DND-41 (cell line): ENCODE data around the gene ALDH1A2.

ENCODE experiments used
- ATAC-seq: fragments of 200-7000 bp; cut with Tn5 transposase; 3 replicates; pipeline ENCODE4 v1.9.1; 2021; ENCODE audit warnings: low read depth; ENCODE audit not compliant: insufficient read depth
- DNase-seq: peaks from one replicate; pipeline ENCODE4 v3.0.0-alpha.2; 2020
- H2AFZ ChIP-seq: 2 replicates; pipeline ENCODE4 v1.6.0; 2012; ENCODE audit warnings: low read depth, low read length
- H3K27ac ChIP-seq: 2 replicates; pipeline ENCODE4 v1.5.1; 2012; ENCODE audit warnings: low read length, inconsistent platforms
- H3K27me3 ChIP-seq: fragments of 200-600 bp; sonication (generic); 2 replicates; pipeline ENCODE4 v1.6.0; 2012; ENCODE audit warnings: low read length, mild to moderate bottlenecking, inconsistent platforms; ENCODE audit not compliant: insufficient read depth, poor library complexity
- H3K36me3 ChIP-seq: 2 replicates; pipeline ENCODE4 v1.5.1; 2012; ENCODE audit warnings: low read length, inconsistent platforms; ENCODE audit not compliant: insufficient read depth
- H3K4me1 ChIP-seq: 2 replicates; pipeline ENCODE4 v1.5.1; 2012; ENCODE audit warnings: mild to moderate bottlenecking, low read length; ENCODE audit not compliant: insufficient read depth
- H3K4me2 ChIP-seq: 2 replicates; pipeline ENCODE4 v1.6.0; 2012; ENCODE audit warnings: mild to moderate bottlenecking, moderate library complexity, low read length, inconsistent platforms; ENCODE audit not compliant: insufficient read depth
- H3K4me3 ChIP-seq, 2 experiments: fragments of 200-600 bp in 1 of 2; shearing (Covaris generic) in 1 of 2; 2 replicates each; pipeline ENCODE4 v1.5.1; 2012 to 2016; ENCODE audit warnings: inconsistent platforms in 2 of 2, low read length in 2 of 2, mild to moderate bottlenecking in 2 of 2, low read depth in 1 of 2, moderate library complexity in 1 of 2
- H3K79me2 ChIP-seq: 2 replicates; pipeline ENCODE4 v1.6.0; 2012; ENCODE audit warnings: low read length, inconsistent platforms; ENCODE audit not compliant: insufficient read depth
- H3K9ac ChIP-seq: 2 replicates; pipeline ENCODE4 v1.6.0; 2012; ENCODE audit warnings: low read depth, mild to moderate bottlenecking, inconsistent platforms, low read length, moderate library complexity
- H3K9me3 ChIP-seq: 2 replicates; pipeline ENCODE4 v1.5.1; 2012; ENCODE audit warnings: low read length, moderate library complexity, mild to moderate bottlenecking, inconsistent platforms; ENCODE audit not compliant: insufficient read depth, severe bottlenecking
- H4K20me1 ChIP-seq: 2 replicates; pipeline ENCODE4 v1.6.0; 2012; ENCODE audit warnings: low read length; ENCODE audit not compliant: insufficient read depth
- EZH2 ChIP-seq: IDR thresholded peaks from 3 replicates; pipeline ENCODE4 v1.6.1; 2012; ENCODE audit warnings: borderline replicate concordance, low read depth, mild to moderate bottlenecking, moderate library complexity, low read length, inconsistent platforms; ENCODE audit not compliant: severe bottlenecking
- TF ChIP-seq, protein P1 (sequence below): IDR thresholded peaks from 2 replicates; pipeline ENCODE4 v1.5.1; 2012; ENCODE audit warnings: borderline replicate concordance, low read length, moderate library complexity, mild to moderate bottlenecking; ENCODE audit not compliant: poor library complexity, severe bottlenecking; ENCODE audit errors: extremely low read depth

The ALDH1A2 gene

DNA sequence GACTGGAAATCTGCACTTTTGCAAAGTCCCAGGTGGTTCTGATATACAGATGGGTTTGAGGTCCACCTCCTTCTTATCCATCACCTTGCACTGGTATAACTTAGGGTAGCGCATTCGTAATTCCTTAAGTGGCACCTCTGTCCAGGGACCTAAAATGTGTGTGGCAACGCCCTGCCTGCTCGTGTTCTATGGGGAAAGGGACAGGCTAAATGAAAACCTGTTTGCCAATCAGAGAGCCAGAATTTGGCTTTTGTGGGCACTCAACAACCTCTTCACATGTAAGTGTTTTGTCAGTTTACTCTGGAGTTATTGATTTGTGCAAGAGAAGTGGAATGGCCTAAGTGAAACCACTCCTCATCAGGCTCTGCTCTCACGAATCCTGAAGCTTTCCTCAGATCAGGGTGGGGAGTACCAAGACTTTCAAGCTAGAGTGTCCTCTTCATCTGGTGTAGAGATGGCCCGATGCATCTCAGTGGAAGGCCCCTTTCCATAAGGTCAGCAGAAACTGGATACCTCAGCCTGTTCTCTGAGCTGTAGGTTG, 138.3 kb downstream of the ALDH1A2 start:
- Histone ChIP-seq H3K9me3 (no peaks in the 10 kb centered on the region), H4K20me1 (no peaks in the 10 kb centered on the region), H3K36me3 (no peaks in the 10 kb centered on the region), H3K27ac (no peak overlapping the region), H3K4me2 (no peak overlapping the region), H3K79me2 (no peaks in the 10 kb centered on the region), H3K4me3 (no peak overlapping the region), H3K27me3 (peaks cover 7% of the 10 kb centered on the region), H2AFZ (no peak overlapping the region), H3K9ac (no peak overlapping the region), H3K4me1 (no peaks in the 10 kb centered on the region)
- TF ChIP-seq EZH2 = no peak
- TF ChIP-seq, protein P1, sequence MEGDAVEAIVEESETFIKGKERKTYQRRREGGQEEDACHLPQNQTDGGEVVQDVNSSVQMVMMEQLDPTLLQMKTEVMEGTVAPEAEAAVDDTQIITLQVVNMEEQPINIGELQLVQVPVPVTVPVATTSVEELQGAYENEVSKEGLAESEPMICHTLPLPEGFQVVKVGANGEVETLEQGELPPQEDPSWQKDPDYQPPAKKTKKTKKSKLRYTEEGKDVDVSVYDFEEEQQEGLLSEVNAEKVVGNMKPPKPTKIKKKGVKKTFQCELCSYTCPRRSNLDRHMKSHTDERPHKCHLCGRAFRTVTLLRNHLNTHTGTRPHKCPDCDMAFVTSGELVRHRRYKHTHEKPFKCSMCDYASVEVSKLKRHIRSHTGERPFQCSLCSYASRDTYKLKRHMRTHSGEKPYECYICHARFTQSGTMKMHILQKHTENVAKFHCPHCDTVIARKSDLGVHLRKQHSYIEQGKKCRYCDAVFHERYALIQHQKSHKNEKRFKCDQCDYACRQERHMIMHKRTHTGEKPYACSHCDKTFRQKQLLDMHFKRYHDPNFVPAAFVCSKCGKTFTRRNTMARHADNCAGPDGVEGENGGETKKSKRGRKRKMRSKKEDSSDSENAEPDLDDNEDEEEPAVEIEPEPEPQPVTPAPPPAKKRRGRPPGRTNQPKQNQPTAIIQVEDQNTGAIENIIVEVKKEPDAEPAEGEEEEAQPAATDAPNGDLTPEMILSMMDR = no peak
- no peak for ATAC-seq
- DNase-seq = no peak

DNA sequence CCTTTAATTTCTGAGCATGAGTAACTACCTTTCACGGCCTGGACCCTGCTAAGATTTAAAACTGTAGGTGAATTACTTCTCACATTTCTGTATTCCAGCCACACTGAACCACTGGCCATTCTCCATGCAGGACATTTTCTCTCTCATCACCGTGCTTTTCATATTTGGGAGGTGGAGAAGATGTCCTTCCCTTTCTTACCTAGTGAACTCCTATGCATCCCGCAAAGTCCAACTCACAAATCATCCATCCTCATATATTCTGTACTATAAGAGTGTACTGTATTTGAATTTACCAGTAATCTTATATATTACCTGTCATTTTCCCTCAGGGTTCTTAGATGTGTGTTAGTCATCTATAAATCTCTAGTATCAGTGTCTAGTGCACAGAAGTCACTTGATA, 139.9 kb downstream of the ALDH1A2 start:
- Histone ChIP-seq H3K4me1 (no peaks in the 10 kb centered on the region), H3K36me3 (no peaks in the 10 kb centered on the region), H3K79me2 (no peaks in the 10 kb centered on the region), H3K27ac (no peak overlapping the region), H3K27me3 (peaks cover 10% of the 10 kb centered on the region), H3K4me3 (no peak overlapping the region), H3K9me3 (no peaks in the 10 kb centered on the region), H3K9ac (no peak overlapping the region), H4K20me1 (no peaks in the 10 kb centered on the region), H3K4me2 (no peak overlapping the region), H2AFZ (no peak overlapping the region)
- DNase-seq (no peak), ATAC-seq (no peak)
- TF ChIP-seq, protein P1 = no peak
- TF ChIP-seq EZH2 = no peak

DNA sequence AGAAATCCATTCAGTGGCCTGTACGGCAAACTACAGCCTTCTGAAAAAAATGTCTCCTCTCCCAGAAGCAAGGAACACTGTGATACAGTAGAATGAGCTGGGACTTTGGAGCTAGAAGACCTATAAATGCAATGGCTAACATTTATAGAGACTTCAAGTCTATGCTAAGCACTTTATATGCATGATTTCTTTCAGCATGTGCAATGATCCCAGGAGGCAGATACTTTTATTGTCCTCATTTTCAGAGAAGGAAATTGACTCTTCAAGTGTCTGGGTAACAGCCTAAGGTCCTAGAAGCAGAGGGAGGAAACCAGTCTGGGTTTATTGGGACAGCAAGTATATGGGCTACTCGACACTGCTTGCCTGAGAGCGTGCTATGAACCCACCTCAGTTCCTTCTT, 140.9 kb downstream of the ALDH1A2 start:
- Histone ChIP-seq H3K9me3 (no peaks in the 10 kb centered on the region), H3K36me3 (no peaks in the 10 kb centered on the region), H3K9ac (no peak overlapping the region), H3K27me3 (peaks cover 14% of the 10 kb centered on the region), H3K79me2 (no peaks in the 10 kb centered on the region), H3K4me1 (no peaks in the 10 kb centered on the region), H3K4me2 (no peak overlapping the region), H2AFZ (no peak overlapping the region), H3K27ac (no peak overlapping the region), H4K20me1 (no peaks in the 10 kb centered on the region), H3K4me3 (no peak overlapping the region)
- ATAC-seq (no peak), DNase-seq (no peak)
- TF ChIP-seq, protein P1 = no peak
- no peak for TF ChIP-seq EZH2

DNA sequence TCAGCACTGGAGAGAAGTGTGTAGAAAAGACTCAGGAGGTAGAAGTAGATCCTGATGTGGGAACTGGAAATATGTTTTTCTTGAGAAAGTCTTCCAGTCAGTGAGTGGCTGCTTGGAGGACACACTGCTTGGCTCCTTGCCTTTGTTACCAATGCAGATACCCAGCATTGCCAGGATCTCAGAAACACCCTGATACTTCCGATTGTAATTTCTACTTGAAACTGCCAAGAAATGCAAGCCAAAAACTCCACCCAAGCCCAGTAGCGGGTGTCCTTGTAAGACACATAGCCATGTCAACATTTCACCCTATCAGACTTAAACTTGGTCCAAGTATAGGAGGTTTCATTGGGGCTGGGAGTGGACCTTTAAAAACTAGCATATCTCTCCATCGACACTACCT, 141.8 kb downstream of the ALDH1A2 start:
- H4K20me1 ChIP-seq = no peaks in the 10 kb centered on the region
- H3K27me3 ChIP-seq = peaks cover 14% of the 10 kb centered on the region
- DNase-seq = no peak
- no peak overlapping the region for H3K9ac ChIP-seq
- TF ChIP-seq, protein P1 = no peak
- no peak for TF ChIP-seq EZH2
- ATAC-seq = no peak
- H3K4me1 ChIP-seq = no peaks in the 10 kb centered on the region
- H3K27ac ChIP-seq = no peak overlapping the region
- H3K4me2 ChIP-seq = no peak overlapping the region
- no peaks in the 10 kb centered on the region for H3K79me2 ChIP-seq
- H3K9me3 ChIP-seq = no peaks in the 10 kb centered on the region
- H2AFZ ChIP-seq = no peak overlapping the region
- H3K36me3 ChIP-seq = no peaks in the 10 kb centered on the region
- no peak overlapping the region for H3K4me3 ChIP-seq
